NCI-H524 (cell line): ENCODE results near the gene MUC20.
"Not testable (repeated sequence)": the region's sequence is repeated elsewhere in the genome, so short reads cannot be mapped to it uniquely, and the experiment has no call there.

Source experiments
- DNase-seq, 2 experiments: peaks; one replicate each; lab custom pipeline; 2025; lab: John Stamatoyannopoulos, UW

The MUC20 gene

DNA sequence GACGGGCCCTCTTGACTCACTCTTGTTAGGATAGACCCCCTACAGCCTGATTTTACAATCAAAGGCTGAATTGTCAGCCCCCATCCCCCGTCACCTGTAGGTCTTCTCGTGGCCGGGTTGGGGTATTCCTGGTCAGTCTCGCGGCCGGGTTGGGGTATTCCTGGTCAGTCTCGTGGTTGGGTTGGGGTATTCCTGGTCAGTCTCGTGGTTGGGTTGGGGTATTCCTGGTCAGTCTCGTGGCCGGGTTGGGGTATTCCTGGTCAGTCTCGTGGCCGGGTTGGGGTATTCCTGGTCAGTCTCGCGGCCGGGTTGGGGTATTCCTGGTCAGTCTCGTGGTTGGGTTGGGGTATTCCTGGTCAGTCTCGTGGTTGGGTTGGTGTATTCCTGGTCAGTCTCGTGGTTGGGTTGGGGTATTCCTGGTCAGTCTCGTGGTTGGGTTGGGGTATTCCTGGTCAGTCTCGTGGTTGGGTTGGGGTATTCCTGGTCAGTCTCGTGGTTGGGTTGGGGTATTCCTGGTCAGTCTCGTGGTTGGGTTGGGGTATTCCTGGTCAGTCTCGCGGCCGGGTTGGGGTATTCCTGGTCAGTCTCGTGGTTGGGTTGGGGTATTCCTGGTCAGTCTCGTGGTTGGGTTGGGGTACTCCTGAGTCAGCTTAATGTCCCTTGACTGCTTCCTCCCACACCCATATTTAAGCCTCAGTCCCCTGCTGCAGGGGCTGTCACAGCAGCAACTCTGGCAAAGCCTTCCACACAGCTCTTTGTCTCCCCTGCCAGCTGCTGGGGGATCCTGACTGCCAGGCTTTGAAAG is 50.3 kb downstream of the MUC20 start:
- not testable (repeated sequence) for DNase-seq

DNA sequence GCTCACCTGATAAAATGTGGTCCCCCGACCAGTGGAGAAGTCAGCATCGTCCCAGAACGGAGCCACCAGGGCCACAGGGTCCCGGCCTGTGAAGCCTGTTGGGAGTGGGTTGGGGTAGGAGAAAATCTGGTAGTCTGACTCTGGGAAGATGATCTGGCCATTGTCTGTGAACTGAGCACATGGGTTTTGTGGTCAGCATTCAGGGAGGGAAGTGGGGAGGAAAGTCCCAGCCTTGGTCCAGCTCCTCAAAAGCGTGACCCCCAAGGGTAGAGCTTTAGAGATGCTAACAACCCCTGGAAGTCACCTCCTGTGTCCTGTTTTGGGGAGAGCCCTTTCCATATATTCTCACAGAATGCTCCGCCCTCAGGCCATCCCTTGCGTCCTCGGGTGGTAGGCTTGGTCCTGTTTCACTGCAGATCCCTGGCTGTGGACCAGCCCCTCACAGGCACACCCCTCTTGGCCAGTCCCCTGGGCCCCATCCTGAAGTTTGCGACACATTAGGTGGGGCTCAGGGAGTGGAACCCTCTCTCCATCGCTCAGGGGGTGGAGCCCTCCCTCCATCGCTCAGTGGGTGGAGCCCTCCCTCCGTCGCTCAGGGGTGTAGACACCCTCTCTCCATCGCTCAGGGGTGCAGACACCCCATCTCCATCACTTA is 51.0 kb downstream of the MUC20 start:
- no peak for DNase-seq

- DNase-seq, result no peak
Measured at GRCh38 chr3:195773956-195774537, 53.3 kb downstream of the MUC20 start.

GRCh38 chr3:195774917-195775316 is 54.1 kb downstream of the MUC20 start:
- peak in 1 of 2 experiments; percentile 48 for DNase-seq

DNA sequence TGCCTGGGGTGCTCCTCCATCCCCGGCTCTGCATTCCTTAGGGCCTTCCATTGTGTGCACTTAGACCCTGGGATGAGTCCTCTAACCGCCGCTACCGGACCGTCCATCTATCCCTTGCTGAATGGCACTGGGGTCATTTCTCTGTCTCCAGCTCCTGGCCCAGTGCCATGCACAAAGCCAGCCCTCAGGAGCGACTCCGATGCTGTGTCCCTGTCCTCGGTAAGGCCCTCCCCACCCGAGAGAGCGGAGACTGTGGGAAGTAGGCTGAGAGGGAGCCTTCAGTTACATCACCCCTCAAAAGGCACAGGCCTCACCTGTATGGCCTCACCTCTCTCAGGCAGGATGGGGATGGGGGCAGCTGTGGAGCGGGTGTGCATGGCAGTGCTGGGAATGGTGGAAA is 57.2 kb downstream of the MUC20 start:
- no peak for DNase-seq

- DNase-seq, result not testable (repeated sequence)
Measured at GRCh38 chr3:195781236-195781635, 60.5 kb downstream of the MUC20 start.
